Psoas muscle (tissue), 8 donors: Measurements from ENCODE around the gene HK1. TPM values are rescaled to one million over a fixed set of nuclear protein-coding genes. Genes with fewer than 3 reads are reported as not detected.

ENCODE experiments used
- ATAC-seq, 4 donors: fragments of 200-7000 bp; cut with Tn5 transposase; one replicate each; pipeline ENCODE4 v1.9.1; 2020; ENCODE audit warnings: moderate library complexity in 3 of 4, mild to moderate bottlenecking in 2 of 4
- DNase-seq, 2 donors: peaks; one replicate each; pipeline ENCODE4 v3.0.0-alpha.2; 2020
- H3K27ac ChIP-seq: fragments of 200-600 bp; one replicate; pipeline ENCODE4 v1.8.0; 2022
- H3K27me3 ChIP-seq, 3 donors: fragments of 200-600 bp in 1 of 3; one replicate each; pipeline versions ENCODE4 v1.6.1 to v1.8.0; 2013 to 2022; ENCODE audit warnings: low read length in 2 of 3, mild to moderate bottlenecking in 2 of 3, moderate library complexity in 1 of 3; ENCODE audit not compliant: insufficient read depth in 3 of 3
- H3K36me3 ChIP-seq, 2 donors: fragments of 200-600 bp in 1 of 2; one replicate each; pipeline versions ENCODE4 v1.6.1 to v1.8.0; 2013 to 2022; ENCODE audit warnings: low read depth in 1 of 2, mild to moderate bottlenecking in 1 of 2, moderate library complexity in 1 of 2; ENCODE audit not compliant: insufficient read depth in 1 of 2
- H3K4me1 ChIP-seq: fragments of 200-600 bp; one replicate; pipeline ENCODE4 v1.8.0; 2022
- H3K4me3 ChIP-seq: fragments of 200-600 bp; one replicate; pipeline ENCODE4 v1.8.0; 2022; ENCODE audit warnings: mild to moderate bottlenecking
- H3K9me3 ChIP-seq: fragments of 200-600 bp; one replicate; pipeline ENCODE4 v1.8.0; 2022
- CTCF ChIP-seq: fragments of 200-600 bp; IDR thresholded peaks from one replicate; pipeline ENCODE4 v1.8.0; 2022; ENCODE audit warnings: antibody characterized with exemption
- WGBS, 3 donors: extraction: QIAGEN DNeasy Blood & Tissue Kit; methylation state at CpG; one replicate each; pipeline versions ENCODE4 v1.1.6 to v1.1.7; 2013; 5-methylcytosine and 5-hydroxymethylcytosine counted together
- intact Hi-C, 2 donors: fragments of 100-400 bp; cut with DNase I; formaldehyde crosslinking; loops; one replicate each; pipeline versions ENCODE4 v1.11.0 to v1.14.2; 2022
- polyA plus RNA-seq, 3 donors: library from polyadenylated mRNA; stranded (reverse); fragments of 200-250 nt; gene quantifications; one replicate each; pipeline ENCODE4 v1.2.3, GENCODE V29; 2013
- total RNA-seq, 4 donors: library from RNA; stranded (reverse); fragmentation: NEBNext Ultra II Directional in 2 of 4; extraction: Animal tissue kit (Norgen Biotek cat#: 25700) in 2 of 4; gene quantifications; one replicate each; pipeline versions ENCODE4 v1.2.1 to v1.2.4, GENCODE V29; 2021 to 2023
- donor health status: healthy with polysubstance abuse.
- donor health status: DM: no; HTN: no; CAD: no; lungs with moderate emphysema.
- donor health status: Bipolar disorder and iron deficiency.
- donor health status: healthy.
- donor health status: DM: yes; HTN: yes; CAD: no.
- donor health status: DM: no; HTN: no; CAD: no.
- donor health status: DM: no; HTN: no; CAD: no.
- donor health status: DM: yes; HTN: yes; CAD: no.

Gene HK1
- total and polyA plus RNA-seq, 7 donors, result 134 to 336 (median 254) TPM

- WGBS, 3 donors, result 7 to 11% (median 8%) methylated on average over 13 of the region's 13 CpGs
- H3K36me3 ChIP-seq, result no peaks in the 10 kb centered on the region
- intact Hi-C loops, result loop anchor here in 1 of 2 donors (5.0 kb wide), 1 partner anchor 224 kb away; no protein-coding TSS in a partner anchor
- DNase-seq (peak; percentile 53 to 80), ATAC-seq (peak in 1 of 4 donors; percentile 37)
- H3K27me3 ChIP-seq, result no peaks in the 10 kb centered on the region
- H3K9me3 ChIP-seq, result no peaks in the 10 kb centered on the region
- no peak overlapping the region for H3K27ac ChIP-seq
- no peak overlapping the region for H3K4me3 ChIP-seq
- peaks cover 5% of the 10 kb centered on the region for H3K4me1 ChIP-seq
- TF ChIP-seq CTCF, result peak; percentile 54
Observed at GRCh38 chr10:69413221-69413865, 135.0 kb downstream of the HK1 start.

- Histone ChIP-seq H3K27ac (no peak overlapping the region), H3K36me3 (no peaks in the 10 kb centered on the region), H3K4me3 (no peak overlapping the region), H3K4me1 (peaks cover 3% of the 10 kb centered on the region), H3K9me3 (no peaks in the 10 kb centered on the region), H3K27me3 (no peaks in the 10 kb centered on the region)
- ATAC-seq (no peak), DNase-seq (peak in 1 of 2 donors; percentile 46)
- intact Hi-C loops, result loop anchor here (5.0 kb wide), 1 partner anchor 223 kb away; no protein-coding TSS in a partner anchor
- WGBS, 3 donors, result 90 to 93% (median 91%) methylated on average over 20 of the region's 20 CpGs
- no peak for TF ChIP-seq CTCF
Observed at GRCh38 chr10:69414036-69415018, 136.0 kb downstream of the HK1 start.

GRCh38 chr10:69415049-69415448 is 136.8 kb downstream of the HK1 start:
- no peak for ATAC-seq
- intact Hi-C loops, result loop anchor here in 1 of 2 donors (5.0 kb wide), 1 partner anchor 222 kb away; no protein-coding TSS in a partner anchor
- no peak overlapping the region for H3K27ac ChIP-seq
- DNase-seq, result peak in 1 of 2 donors; percentile 42
- TF ChIP-seq CTCF, result no peak
- H3K4me1 ChIP-seq, result no peaks in the 10 kb centered on the region
- H3K27me3 ChIP-seq, result no peaks in the 10 kb centered on the region
- H3K36me3 ChIP-seq, result no peaks in the 10 kb centered on the region
- no peak overlapping the region for H3K4me3 ChIP-seq
- no peaks in the 10 kb centered on the region for H3K9me3 ChIP-seq
- 88 to 91% (median 90%) methylated on average over 13 of the region's 13 CpGs for WGBS, 3 donors

- H3K27me3 ChIP-seq, result no peaks in the 10 kb centered on the region
- no peaks in the 10 kb centered on the region for H3K4me1 ChIP-seq
- H3K36me3 ChIP-seq, result no peaks in the 10 kb centered on the region
- intact Hi-C loops, result loop anchor here in 1 of 2 donors (5.0 kb wide), 1 partner anchor 221 kb away; no protein-coding TSS in a partner anchor
- ATAC-seq, result no peak
- DNase-seq, result peak in 1 of 2 donors; percentile 23
- WGBS, 3 donors, result 44 to 66% (median 56%) methylated on average over 10 of the region's 10 CpGs
- TF ChIP-seq CTCF, result no peak
- no peaks in the 10 kb centered on the region for H3K9me3 ChIP-seq
- no peak overlapping the region for H3K4me3 ChIP-seq
- H3K27ac ChIP-seq, result no peak overlapping the region
Observed at GRCh38 chr10:69415951-69416350, 137.7 kb downstream of the HK1 start.
